HepG2 (cell line): ENCODE data around the gene TK1. TPM values are rescaled to one million over a fixed set of nuclear protein-coding genes. Genes with fewer than 3 reads are reported as not detected.
A peak's percentile ranks its signal among the peaks of the same experiment; 100 is the strongest.

Experiments
- ATAC-seq: fragments of 200-7000 bp; cut with Tn5 transposase; 3 replicates; pipeline ENCODE4 v1.9.1; 2020; ENCODE audit warnings: mild to moderate bottlenecking, moderate library complexity
- BruUV-seq: library from RNA; stranded (reverse); fragments of 400-500 nt; replicated peaks from 2 replicates; lab custom pipeline; 2021; lab: Mats Ljungman, UMichigan
- CTCF ChIA-PET: fragments of 300-600 bp; formaldehyde crosslinking; extraction: SDS; loops from one replicate; lab custom pipeline; 2021; ENCODE audit warnings: low total read pairs, inconsistent platforms, low intra/inter-chr PET ratio; lab: Yijun Ruan, JAX
- POLR2A ChIA-PET: fragments of 350-600 bp; sonication (Branson Sonifier 250); formaldehyde crosslinking; loops from one replicate; lab custom pipeline; 2020; ENCODE audit warnings: antibody characterized with exemption, inconsistent platforms; lab: Yijun Ruan, JAX
- DNase-seq: peaks from one replicate; pipeline ENCODE4 v3.0.0-alpha.2; 2015; ENCODE audit warnings: low spot score
- FAIRE-seq: peaks from 3 replicates; lab custom pipeline; 2011; peaks lifted over from hg19 to GRCh38; lab: Jason Lieb, UNC
- H2AFZ ChIP-seq: one replicate; pipeline ENCODE4 v1.6.1; 2011; ENCODE audit warnings: low read length, inconsistent platforms
- H3K27ac ChIP-seq: fragments of 300-600 bp; 3 replicates; pipeline ENCODE4 v1.8.0; 2011; ENCODE audit warnings: mixed run types, mild to moderate bottlenecking, mixed read lengths, low read length, inconsistent platforms; ENCODE audit not compliant: insufficient read depth; ENCODE audit errors: extremely low read length
- H3K27me3 ChIP-seq, 2 experiments: fragments of 200-600 bp in 1 of 2; 2 replicates in 1 of 2; 3 replicates in 1 of 2; pipeline versions ENCODE4 v1.6.0 to v1.8.0; 2011; ENCODE audit warnings: low read length in 2 of 2, mild to moderate bottlenecking in 2 of 2, moderate library complexity in 2 of 2, inconsistent platforms in 1 of 2; ENCODE audit not compliant: insufficient read depth in 2 of 2, control insufficient read depth in 1 of 2
- H3K36me3 ChIP-seq, 2 experiments: fragments of 200-600 bp in 1 of 2; replicated peaks in 1 of 2; 2 replicates in 1 of 2; 3 replicates in 1 of 2; pipeline versions ENCODE4 v1.5.1 to v1.8.0; 2011; ENCODE audit warnings: low read length in 2 of 2, inconsistent platforms in 1 of 2; ENCODE audit not compliant: insufficient read depth in 2 of 2, control insufficient read depth in 1 of 2
- H3K4me1 ChIP-seq: 2 replicates; pipeline ENCODE4 v1.5.1; 2012; ENCODE audit warnings: low read length, inconsistent platforms; ENCODE audit not compliant: insufficient read depth
- H3K4me2 ChIP-seq: 2 replicates; pipeline ENCODE4 v1.6.0; 2011; ENCODE audit warnings: low read depth, low read length, inconsistent platforms
- H3K4me3 ChIP-seq, 3 experiments: fragments of 200-600 bp in 1 of 3; sonication (generic), shearing (Covaris generic) in 1 of 3; replicated peaks in 1 of 3; 2 replicates each; pipeline ENCODE4 v1.5.1; 2011 to 2016; ENCODE audit warnings: low read length in 3 of 3, inconsistent platforms in 2 of 3, low read depth in 2 of 3, mild to moderate bottlenecking in 2 of 3, control low read depth in 1 of 3, mixed read lengths in 1 of 3; ENCODE audit not compliant: insufficient read depth in 1 of 3
- H3K79me2 ChIP-seq: one replicate; pipeline ENCODE4 v1.6.1; 2011; ENCODE audit warnings: low read length, inconsistent platforms; ENCODE audit not compliant: insufficient read depth
- H3K9ac ChIP-seq: 2 replicates; pipeline ENCODE4 v1.6.0; 2011; ENCODE audit warnings: mild to moderate bottlenecking, low read depth, low read length, inconsistent platforms; ENCODE audit not compliant: insufficient read depth
- H3K9me3 ChIP-seq: 2 replicates; pipeline ENCODE4 v1.5.1; 2012; ENCODE audit warnings: mild to moderate bottlenecking, low read length
- H4K20me1 ChIP-seq: 2 replicates; pipeline ENCODE4 v1.6.0; 2011; ENCODE audit warnings: inconsistent platforms, mild to moderate bottlenecking, low read length, moderate library complexity; ENCODE audit not compliant: insufficient read depth
- AGO2 ChIP-seq: fragments of 200-400 bp; formaldehyde crosslinking; optimal IDR thresholded peaks from 2 replicates; pipeline ENCODE3; 2017; ENCODE audit warnings: mild to moderate bottlenecking, low read depth, low read length, moderate library complexity
- AKAP8 ChIP-seq: sonication (generic); formaldehyde crosslinking; IDR thresholded peaks from 2 replicates; pipeline ENCODE4 v1.5.1; 2020; ENCODE audit warnings: mild to moderate bottlenecking, missing genetic modification reagents
- CEBPG ChIP-seq: IDR thresholded peaks from 2 replicates; pipeline ENCODE4 v1.6.1; 2016
- KLF15 ChIP-seq: sonication (generic); formaldehyde crosslinking; IDR thresholded peaks from 2 replicates; pipeline ENCODE4 v1.8.1; 2023; ENCODE audit warnings: borderline replicate concordance, mild to moderate bottlenecking, inconsistent platforms, missing genetic modification reagents, mixed read lengths
- NFKBIZ ChIP-seq: IDR thresholded peaks from 2 replicates; pipeline ENCODE4 v1.6.1; 2018; ENCODE audit warnings: missing genetic modification reagents, missing compliant biosample characterization
- POLR2AphosphoS5 ChIP-seq: IDR thresholded peaks from 2 replicates; pipeline ENCODE4 v1.6.1; 2012; ENCODE audit warnings: low read depth, low read length
- POLR2G ChIP-seq: fragments of 200-400 bp; formaldehyde crosslinking; IDR thresholded peaks from 2 replicates; pipeline ENCODE4 v1.6.1; 2018; ENCODE audit warnings: mild to moderate bottlenecking, low read depth, low read length, moderate library complexity
- TBX3 ChIP-seq: fragments of 450-650 bp; IDR thresholded peaks from 2 replicates; pipeline ENCODE4 v1.6.1; 2017; ENCODE audit warnings: antibody characterized with exemption, mild to moderate bottlenecking, inconsistent platforms, borderline replicate concordance
- THAP11 ChIP-seq: IDR thresholded peaks from 2 replicates; pipeline ENCODE4 v1.6.1; 2016; ENCODE audit warnings: missing biosample characterization, missing genetic modification reagents
- ZNF326 ChIP-seq: sonication (generic); formaldehyde crosslinking; IDR thresholded peaks from 2 replicates; pipeline ENCODE4 v1.4.0; 2020; ENCODE audit warnings: missing genetic modification reagents, borderline replicate concordance
- ZNF414 ChIP-seq: sonication (generic); formaldehyde crosslinking; IDR thresholded peaks from 2 replicates; pipeline ENCODE4 v1.5.0; 2020; ENCODE audit warnings: missing genetic modification reagents
- ZNF543 ChIP-seq: sonication (generic); formaldehyde crosslinking; IDR thresholded peaks from 2 replicates; pipeline ENCODE4 v1.4.0; 2020; ENCODE audit warnings: mild to moderate bottlenecking, missing genetic modification reagents
- ZNF572 ChIP-seq: sonication (generic); formaldehyde crosslinking; IDR thresholded peaks from 2 replicates; pipeline ENCODE4 v1.5.1; 2020; ENCODE audit warnings: mild to moderate bottlenecking, missing genetic modification reagents
- ZNF644 ChIP-seq: IDR thresholded peaks from 2 replicates; pipeline ENCODE4 v1.6.1; 2016; ENCODE audit warnings: low read depth
- ZNF747 ChIP-seq: sonication (generic); formaldehyde crosslinking; IDR thresholded peaks from 2 replicates; pipeline ENCODE4 v1.8.1; 2023; ENCODE audit warnings: missing genetic modification reagents, mild to moderate bottlenecking, borderline replicate concordance
- ZNF768 ChIP-seq: sonication (generic); formaldehyde crosslinking; IDR thresholded peaks from 2 replicates; pipeline ENCODE4 v1.4.0; 2020; ENCODE audit warnings: missing genetic modification reagents
- WGBS: methylation state at CpG from one replicate; pipeline ENCODE4 v1.1.6; 2017; ENCODE audit warnings: low lambda C conversion rate; 5-methylcytosine and 5-hydroxymethylcytosine counted together
- in situ Hi-C: cut with HindIII; loops from 2 replicates; pipeline ENCODE4 v1.10.0; 2017; ENCODE audit warnings: low pct_unique_long_range_greater_than_20kb; ENCODE audit not compliant: extremely low pct_ligation_motif_present
- intact Hi-C: fragments of 100-400 bp; cut with micrococcal nuclease; formaldehyde crosslinking; loops from one replicate; pipeline ENCODE4 v1.10.0; 2022; ENCODE audit not compliant: unreplicated experiment
- polyA plus RNA-seq, 8 experiments: library from polyadenylated mRNA; depleted of rRNA in 3 of 8; stranded (reverse) in 7 of 8; unstranded in 1 of 8; fragments of >200 nt; fragmentation: Illumina TruSeq in 4 of 8; extraction: Trizol in 4 of 8; gene quantifications; 2 replicates each; pipeline versions ENCODE4 v1.2.1 to v1.2.3, GENCODE V29; 2011 to 2016; ENCODE audit warnings: low read depth in 4 of 8, missing spikeins in 1 of 8, mixed read lengths in 1 of 8; ENCODE audit not compliant: insufficient read depth in 1 of 8
- total RNA-seq, 5 experiments: library from RNA; depleted of rRNA; stranded (reverse); fragments of >200 nt; fragmentation: Illumina TruSeq; extraction: Trizol; gene quantifications; 2 replicates each; pipeline ENCODE4 v1.2.3, GENCODE V29; 2016; ENCODE audit warnings: low read depth in 1 of 5
- TF ChIP-seq, protein P1 (sequence below): sonication (generic); formaldehyde crosslinking; IDR thresholded peaks from 2 replicates; pipeline ENCODE4 v1.8.1; 2023; ENCODE audit warnings: mild to moderate bottlenecking, missing genetic modification reagents
- TF ChIP-seq, protein P2 (sequence below): IDR thresholded peaks from 2 replicates; pipeline ENCODE4 v1.6.1; 2016; ENCODE audit warnings: low read depth, control low read depth

The TK1 gene
- total and polyA plus RNA-seq, 2 of the 13 experiments (the other 11 are each of a cell fraction or from before 2014, with no cell fraction given), result 45.0 to 96.0 TPM

DNA sequence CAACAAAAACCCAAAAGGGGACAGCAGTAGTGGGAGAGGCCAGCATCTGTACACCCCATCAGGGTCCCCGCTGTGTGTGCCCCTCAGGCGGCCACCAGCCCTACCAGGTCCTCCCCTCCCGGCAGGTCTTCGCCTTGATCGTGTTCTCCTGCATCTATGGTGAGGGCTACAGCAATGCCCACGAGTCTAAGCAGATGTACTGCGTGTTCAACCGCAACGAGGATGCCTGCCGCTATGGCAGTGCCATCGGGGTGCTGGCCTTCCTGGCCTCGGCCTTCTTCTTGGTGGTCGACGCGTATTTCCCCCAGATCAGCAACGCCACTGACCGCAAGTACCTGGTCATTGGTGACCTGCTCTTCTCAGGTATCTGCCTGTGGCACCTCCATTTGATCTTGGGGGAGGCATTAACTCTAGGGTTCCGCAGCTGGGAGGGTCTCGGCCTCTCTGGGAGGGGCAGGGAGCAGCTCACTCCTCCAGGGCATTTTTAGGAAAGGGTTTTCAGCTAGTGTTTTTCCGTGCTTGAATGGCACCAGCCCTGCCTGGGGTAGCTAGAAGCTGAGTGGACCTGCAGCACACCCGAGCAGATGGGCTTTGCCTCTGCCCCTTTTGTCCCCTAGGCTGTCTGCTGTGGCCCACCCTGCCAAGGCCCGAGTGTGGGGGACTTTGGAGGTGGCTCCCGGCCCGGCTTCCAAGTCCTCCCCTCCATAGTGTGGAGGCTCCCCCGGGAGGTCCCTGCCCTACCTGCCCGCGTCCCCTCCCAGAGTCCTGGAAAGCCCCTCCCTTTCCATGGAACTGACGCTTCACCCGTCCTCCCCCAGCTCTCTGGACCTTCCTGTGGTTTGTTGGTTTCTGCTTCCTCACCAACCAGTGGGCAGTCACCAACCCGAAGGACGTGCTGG lies 15.9 kb downstream of the TK1 start:
- H3K4me3 ChIP-seq, result no peak overlapping the region
- H3K9me3 ChIP-seq, result no peaks in the 10 kb centered on the region
- BruUV-seq, result TSS peak; percentile 36
- intact Hi-C loops, result no loop called here
- WGBS, result 96% methylated on average over 30 of the region's 31 CpGs
- no peak overlapping the region for H2AFZ ChIP-seq
- in situ Hi-C loops, result no loop called here
- no peak for DNase-seq
- ChIA-PET POLR2A (interaction anchor here (1.7 kb wide), 1 partner anchor 16 kb away, joined by 6 read pairs; the partner anchor contains the start of genes AFMID and TK1), CTCF (no interaction called here)
- TF ChIP-seq ZNF644 (CRISPR knock-in tag), result no peak
- TF ChIP-seq ZNF543 (CRISPR knock-in tag), result no peak
- TF ChIP-seq AKAP8 (CRISPR knock-in tag), result 0 out of 2 replicates have a peak, but pooled peaks have one; percentile 51
- TF ChIP-seq POLR2AphosphoS5, result no peak
- TF ChIP-seq TBX3, result no peak
- TF ChIP-seq NFKBIZ (CRISPR knock-in tag), result no peak
- no peak for TF ChIP-seq ZNF768 (CRISPR knock-in tag)
- no peak for TF ChIP-seq ZNF572 (CRISPR knock-in tag)
- no peak for TF ChIP-seq ZNF414 (CRISPR knock-in tag)
- peak; percentile 14 for TF ChIP-seq AGO2
- no peak for TF ChIP-seq THAP11
- no peak for TF ChIP-seq KLF15 (CRISPR knock-in tag)
- TF ChIP-seq POLR2G, result 0 out of 2 replicates have a peak, but pooled peaks have one; percentile 36
- TF ChIP-seq, protein P1, sequence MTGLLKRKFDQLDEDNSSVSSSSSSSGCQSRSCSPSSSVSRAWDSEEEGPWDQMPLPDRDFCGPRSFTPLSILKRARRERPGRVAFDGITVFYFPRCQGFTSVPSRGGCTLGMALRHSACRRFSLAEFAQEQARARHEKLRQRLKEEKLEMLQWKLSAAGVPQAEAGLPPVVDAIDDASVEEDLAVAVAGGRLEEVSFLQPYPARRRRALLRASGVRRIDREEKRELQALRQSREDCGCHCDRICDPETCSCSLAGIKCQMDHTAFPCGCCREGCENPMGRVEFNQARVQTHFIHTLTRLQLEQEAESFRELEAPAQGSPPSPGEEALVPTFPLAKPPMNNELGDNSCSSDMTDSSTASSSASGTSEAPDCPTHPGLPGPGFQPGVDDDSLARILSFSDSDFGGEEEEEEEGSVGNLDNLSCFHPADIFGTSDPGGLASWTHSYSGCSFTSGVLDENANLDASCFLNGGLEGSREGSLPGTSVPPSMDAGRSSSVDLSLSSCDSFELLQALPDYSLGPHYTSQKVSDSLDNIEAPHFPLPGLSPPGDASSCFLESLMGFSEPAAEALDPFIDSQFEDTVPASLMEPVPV (CRISPR knock-in tag), result no peak
- no peak for TF ChIP-seq ZNF326 (CRISPR knock-in tag)
- TF ChIP-seq CEBPG, result no peak
- TF ChIP-seq ZNF747 (CRISPR knock-in tag), result no peak
- TF ChIP-seq, protein P2, sequence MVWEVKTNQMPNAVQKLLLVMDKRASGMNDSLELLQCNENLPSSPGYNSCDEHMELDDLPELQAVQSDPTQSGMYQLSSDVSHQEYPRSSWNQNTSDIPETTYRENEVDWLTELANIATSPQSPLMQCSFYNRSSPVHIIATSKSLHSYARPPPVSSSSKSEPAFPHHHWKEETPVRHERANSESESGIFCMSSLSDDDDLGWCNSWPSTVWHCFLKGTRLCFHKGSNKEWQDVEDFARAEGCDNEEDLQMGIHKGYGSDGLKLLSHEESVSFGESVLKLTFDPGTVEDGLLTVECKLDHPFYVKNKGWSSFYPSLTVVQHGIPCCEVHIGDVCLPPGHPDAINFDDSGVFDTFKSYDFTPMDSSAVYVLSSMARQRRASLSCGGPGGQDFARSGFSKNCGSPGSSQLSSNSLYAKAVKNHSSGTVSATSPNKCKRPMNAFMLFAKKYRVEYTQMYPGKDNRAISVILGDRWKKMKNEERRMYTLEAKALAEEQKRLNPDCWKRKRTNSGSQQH (CRISPR knock-in tag), result no peak
- H3K27ac ChIP-seq, result no peak overlapping the region
- H3K27me3 ChIP-seq, result no peaks in the 10 kb centered on the region
- no peak for ATAC-seq
- peaks cover 8% of the 10 kb centered on the region for H3K79me2 ChIP-seq
- H3K4me2 ChIP-seq, result no peak overlapping the region
- FAIRE-seq, result no peak
- H4K20me1 ChIP-seq, result peaks cover 5% of the 10 kb centered on the region; the same call in 1 of the 2 replicates
- H3K4me1 ChIP-seq, result peaks cover 60% of the 10 kb centered on the region
- H3K36me3 ChIP-seq, result peaks cover 8 to 29% of the 10 kb centered on the region in 2 experiments
- no peak overlapping the region for H3K9ac ChIP-seq
